Measurements from ENCODE around the gene HSPB2.

DNA sequence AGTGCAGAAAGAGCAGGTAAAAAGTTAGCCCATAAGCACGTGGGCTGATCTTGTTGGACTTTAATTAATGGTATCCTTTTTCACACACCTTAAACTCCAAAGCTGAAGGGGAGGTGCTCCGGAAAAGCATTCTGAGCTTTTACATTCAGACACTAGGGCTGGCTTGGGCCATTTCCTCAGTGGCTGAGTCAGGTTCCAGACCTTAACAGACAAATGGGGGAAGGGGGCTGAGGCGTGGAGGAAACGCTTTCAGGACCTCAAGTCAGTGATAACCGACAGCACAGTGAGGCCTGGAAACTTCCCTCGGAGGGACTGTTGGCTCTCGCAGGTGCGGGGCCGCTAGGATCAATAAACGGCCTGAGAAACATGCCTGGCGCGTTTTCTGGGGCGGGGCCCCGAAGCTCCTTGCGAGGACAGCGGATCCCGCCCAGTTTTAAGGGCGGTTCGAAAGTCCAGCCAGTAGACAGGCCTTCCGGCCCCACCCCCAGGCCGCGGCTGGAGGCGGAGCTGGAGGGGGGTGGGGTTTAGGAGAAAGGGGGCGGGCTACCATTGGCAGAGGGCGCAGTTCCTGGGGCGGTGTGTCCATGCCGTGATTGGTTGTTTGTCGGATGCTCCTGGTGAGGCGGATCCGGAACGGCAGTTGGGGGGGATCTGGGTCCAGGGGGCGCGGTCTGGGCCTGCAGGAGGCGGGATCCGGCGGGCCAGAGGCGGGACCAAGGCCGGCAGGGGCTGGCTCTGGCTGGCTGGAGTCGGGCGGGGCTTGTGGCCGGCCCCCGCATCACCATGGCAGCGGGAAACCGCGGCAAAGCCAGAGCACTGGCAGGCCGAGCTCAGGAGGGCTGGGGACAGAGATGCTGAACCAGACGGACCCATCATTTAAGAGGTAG lies 14.2 kb downstream of the HSPB2 start:
- TF ChIP-seq, protein P1, sequence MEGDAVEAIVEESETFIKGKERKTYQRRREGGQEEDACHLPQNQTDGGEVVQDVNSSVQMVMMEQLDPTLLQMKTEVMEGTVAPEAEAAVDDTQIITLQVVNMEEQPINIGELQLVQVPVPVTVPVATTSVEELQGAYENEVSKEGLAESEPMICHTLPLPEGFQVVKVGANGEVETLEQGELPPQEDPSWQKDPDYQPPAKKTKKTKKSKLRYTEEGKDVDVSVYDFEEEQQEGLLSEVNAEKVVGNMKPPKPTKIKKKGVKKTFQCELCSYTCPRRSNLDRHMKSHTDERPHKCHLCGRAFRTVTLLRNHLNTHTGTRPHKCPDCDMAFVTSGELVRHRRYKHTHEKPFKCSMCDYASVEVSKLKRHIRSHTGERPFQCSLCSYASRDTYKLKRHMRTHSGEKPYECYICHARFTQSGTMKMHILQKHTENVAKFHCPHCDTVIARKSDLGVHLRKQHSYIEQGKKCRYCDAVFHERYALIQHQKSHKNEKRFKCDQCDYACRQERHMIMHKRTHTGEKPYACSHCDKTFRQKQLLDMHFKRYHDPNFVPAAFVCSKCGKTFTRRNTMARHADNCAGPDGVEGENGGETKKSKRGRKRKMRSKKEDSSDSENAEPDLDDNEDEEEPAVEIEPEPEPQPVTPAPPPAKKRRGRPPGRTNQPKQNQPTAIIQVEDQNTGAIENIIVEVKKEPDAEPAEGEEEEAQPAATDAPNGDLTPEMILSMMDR (IDR thresholded peaks at IDR 0.05), result peak in 1 of 7 experiments; percentile 15
- no peak for TF ChIP-seq POLR2A (IDR thresholded peaks at IDR 0.05)
